ENCODE results near the gene NSG1. TPM values are rescaled to one million over a fixed set of nuclear protein-coding genes. Genes with fewer than 3 reads are reported as not detected.

The NSG1 gene
- total RNA-seq, 1 donor from 2014 or later = 71.9 TPM

DNA sequence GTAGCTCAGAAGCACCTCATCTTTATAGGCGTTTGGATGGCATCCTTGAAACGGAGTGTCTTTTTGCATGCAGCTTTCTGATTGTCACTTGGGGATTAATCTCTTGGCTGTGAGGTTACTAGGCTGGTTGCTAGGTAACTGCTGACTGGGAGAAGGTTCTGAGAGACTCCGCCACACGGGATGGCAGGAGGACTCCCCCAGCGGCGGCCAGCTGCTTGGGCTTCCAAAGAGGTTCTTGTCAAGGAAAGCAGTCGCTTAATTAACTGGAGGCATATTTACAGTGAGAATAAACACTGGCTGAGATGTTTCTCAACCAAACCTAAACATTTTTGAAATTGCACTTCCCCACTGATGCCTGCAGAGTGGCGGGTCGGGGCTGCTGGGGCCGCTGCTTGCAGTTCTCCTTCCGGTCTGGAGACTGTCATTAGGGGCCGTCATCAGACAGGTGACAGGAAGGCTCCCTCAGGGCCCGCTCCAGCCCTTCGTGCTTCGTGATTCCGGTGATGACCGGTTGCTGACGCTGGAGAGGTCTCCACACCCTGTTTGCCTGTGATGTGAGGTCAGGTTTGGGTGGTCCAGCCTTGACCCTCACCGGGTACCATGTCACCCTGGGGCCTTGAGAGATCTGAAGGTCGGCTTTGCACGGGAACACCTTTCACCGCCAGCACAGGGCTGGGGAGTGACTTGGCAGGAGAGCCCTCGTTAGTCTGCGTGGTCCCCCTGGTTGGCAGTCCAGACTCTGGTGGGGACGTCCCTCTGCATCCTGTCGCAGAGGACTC lies 9.1 kb downstream of the NSG1 start:
- H3K36me3 Mint-ChIP-seq = peaks cover 25% of the 10 kb centered on the region
- TF ChIP-seq, protein P1, sequence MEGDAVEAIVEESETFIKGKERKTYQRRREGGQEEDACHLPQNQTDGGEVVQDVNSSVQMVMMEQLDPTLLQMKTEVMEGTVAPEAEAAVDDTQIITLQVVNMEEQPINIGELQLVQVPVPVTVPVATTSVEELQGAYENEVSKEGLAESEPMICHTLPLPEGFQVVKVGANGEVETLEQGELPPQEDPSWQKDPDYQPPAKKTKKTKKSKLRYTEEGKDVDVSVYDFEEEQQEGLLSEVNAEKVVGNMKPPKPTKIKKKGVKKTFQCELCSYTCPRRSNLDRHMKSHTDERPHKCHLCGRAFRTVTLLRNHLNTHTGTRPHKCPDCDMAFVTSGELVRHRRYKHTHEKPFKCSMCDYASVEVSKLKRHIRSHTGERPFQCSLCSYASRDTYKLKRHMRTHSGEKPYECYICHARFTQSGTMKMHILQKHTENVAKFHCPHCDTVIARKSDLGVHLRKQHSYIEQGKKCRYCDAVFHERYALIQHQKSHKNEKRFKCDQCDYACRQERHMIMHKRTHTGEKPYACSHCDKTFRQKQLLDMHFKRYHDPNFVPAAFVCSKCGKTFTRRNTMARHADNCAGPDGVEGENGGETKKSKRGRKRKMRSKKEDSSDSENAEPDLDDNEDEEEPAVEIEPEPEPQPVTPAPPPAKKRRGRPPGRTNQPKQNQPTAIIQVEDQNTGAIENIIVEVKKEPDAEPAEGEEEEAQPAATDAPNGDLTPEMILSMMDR (conservative IDR thresholded peaks at IDR 0.05) = peak; percentile 49
- DNase-seq (ENCODE audit: extremely low spot score, unreplicated experiment) = no peak
- peaks cover 13% of the 10 kb centered on the region for H3K4me1 Mint-ChIP-seq (ENCODE audit: unreplicated experiment)
- peak overlapping the region; percentile 4 for H3K27ac Mint-ChIP-seq
- H3K4me3 Mint-ChIP-seq = peak overlapping the region; percentile 5
- H3K27me3 Mint-ChIP-seq = no peaks in the 10 kb centered on the region
- no peaks in the 10 kb centered on the region for H3K9me3 Mint-ChIP-seq

DNA sequence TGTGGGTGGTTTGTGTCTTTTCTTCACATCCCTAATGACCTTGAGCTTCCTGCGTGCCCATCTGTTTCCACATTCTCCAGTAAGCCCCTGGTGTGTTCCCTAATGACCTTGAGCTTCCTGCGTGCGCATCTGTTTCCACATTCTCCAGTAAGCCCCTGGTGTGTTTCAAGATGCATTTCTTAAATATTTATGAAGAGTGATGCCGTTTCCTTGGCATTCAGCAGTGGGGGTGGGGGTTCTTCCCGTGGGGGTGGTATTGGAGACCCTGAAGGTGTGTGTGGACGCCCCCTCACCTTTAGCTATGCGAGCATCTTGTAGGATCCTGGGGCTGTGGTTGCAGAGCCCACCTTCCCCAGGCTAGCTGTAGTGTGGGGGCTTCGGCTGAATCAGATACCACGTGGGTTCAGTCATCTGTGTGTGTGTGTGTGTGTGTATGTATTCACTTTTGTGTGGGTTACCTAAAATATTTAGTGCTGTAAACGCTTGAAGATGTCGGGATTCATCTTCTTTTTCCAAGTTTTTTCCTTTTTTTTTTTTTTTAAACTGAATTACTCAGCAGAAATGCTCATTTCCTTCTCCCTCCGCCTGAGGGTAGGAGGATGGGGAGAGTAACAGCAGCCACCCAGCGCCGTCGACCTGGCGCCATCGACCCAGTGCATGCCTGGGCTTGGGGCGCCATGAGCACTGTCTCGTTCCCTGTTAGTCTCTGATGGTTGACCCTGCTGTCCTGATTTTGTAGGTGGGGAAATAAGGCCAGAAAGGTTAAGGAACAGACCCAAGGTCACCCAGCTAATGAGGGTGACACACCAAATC lies 9.9 kb downstream of the NSG1 start:
- Mint-ChIP-seq H3K9me3 (no peaks in the 10 kb centered on the region), H3K27me3 (no peaks in the 10 kb centered on the region)

DNA sequence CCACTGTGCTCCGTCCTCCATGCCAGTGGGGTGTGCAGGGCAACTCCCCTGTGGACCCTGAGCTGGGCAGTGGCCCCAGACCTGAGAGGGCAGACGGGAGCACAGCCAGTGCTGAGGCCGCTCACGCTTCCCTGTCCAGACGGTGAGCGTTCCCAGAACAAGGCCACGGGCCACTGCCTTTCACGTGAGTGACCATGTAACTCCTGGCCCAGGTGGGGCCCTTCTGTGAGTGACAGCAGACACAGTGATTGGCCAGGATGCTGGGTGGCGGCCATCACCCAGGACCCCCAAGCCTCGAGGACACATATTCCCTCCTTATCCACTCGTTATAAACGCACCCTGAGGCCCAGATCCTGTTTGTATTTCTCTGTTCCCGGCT lies 10.5 kb downstream of the NSG1 start:
- Mint-ChIP-seq H3K36me3 (peaks cover 25% of the 10 kb centered on the region), H3K27ac (no peak overlapping the region), H3K4me3 (no peak overlapping the region), H3K9me3 (no peaks in the 10 kb centered on the region), H3K4me1 (ENCODE audit: unreplicated experiment) (peaks cover 13% of the 10 kb centered on the region), H3K27me3 (no peaks in the 10 kb centered on the region)
- DNase-seq (ENCODE audit: extremely low spot score, unreplicated experiment) = no peak
- TF ChIP-seq, protein P1 (conservative IDR thresholded peaks at IDR 0.05) = no peak

More for the DNA sequence above, 9.9 kb downstream of the NSG1 start:
- peaks cover 13% of the 10 kb centered on the region for H3K4me1 Mint-ChIP-seq (ENCODE audit: unreplicated experiment)
- H3K4me3 Mint-ChIP-seq = no peak overlapping the region
- H3K27ac Mint-ChIP-seq = no peak overlapping the region
- TF ChIP-seq, protein P1 (conservative IDR thresholded peaks at IDR 0.05) = no peak
- H3K36me3 Mint-ChIP-seq = peaks cover 25% of the 10 kb centered on the region
- no peak for DNase-seq (ENCODE audit: extremely low spot score, unreplicated experiment)

DNA sequence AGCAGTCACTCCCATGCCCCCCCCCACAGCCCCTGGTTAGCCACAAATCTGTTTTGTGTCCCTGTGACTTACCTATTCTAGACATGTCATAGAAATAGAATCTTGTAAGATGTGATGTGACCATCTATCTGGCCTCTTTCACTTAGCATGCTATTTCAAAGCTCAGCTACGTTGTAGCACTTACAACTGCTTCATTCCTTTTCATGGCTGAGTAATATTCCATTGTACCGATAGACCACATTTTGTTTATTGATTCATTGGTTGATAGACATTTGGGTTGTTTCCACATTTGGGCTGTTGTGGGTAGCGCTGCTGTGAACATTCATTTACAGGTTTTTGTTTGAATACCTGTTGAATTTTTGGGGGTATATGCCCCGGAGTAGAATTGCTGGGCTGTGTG lies 11.5 kb downstream of the NSG1 start:
- Mint-ChIP-seq H3K27ac (no peak overlapping the region), H3K4me3 (no peak overlapping the region), H3K27me3 (no peaks in the 10 kb centered on the region), H3K4me1 (ENCODE audit: unreplicated experiment) (peaks cover 13% of the 10 kb centered on the region), H3K36me3 (peaks cover 25% of the 10 kb centered on the region), H3K9me3 (no peaks in the 10 kb centered on the region)
- TF ChIP-seq, protein P1 (conservative IDR thresholded peaks at IDR 0.05) = no peak
- DNase-seq (ENCODE audit: extremely low spot score, unreplicated experiment) = no peak

DNA sequence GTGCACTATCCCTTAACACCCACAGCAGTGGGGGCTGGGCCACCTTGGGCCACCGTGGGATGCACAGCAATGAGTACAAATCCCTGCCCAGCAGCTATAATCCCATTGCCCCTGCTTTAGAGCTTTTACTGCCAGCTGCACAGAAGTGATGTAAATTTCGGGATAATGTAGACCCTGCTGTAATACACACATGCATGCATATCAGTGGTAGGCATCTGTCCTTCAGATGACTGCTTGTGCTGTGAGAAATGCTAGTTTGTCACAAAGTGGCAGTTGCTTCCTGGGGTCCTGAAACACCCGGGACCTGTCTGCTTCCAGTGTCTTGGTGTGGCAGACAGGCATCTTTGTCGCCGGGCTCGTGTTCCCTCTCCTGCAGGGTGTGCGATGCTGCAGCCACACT lies 14.1 kb downstream of the NSG1 start:
- Mint-ChIP-seq H3K4me1 (ENCODE audit: unreplicated experiment) (peaks cover 6% of the 10 kb centered on the region), H3K27ac (no peak overlapping the region), H3K9me3 (no peaks in the 10 kb centered on the region), H3K4me3 (no peak overlapping the region), H3K27me3 (no peaks in the 10 kb centered on the region), H3K36me3 (peaks cover 12% of the 10 kb centered on the region)
- DNase-seq (ENCODE audit: extremely low spot score, unreplicated experiment) = no peak
- TF ChIP-seq, protein P1 (conservative IDR thresholded peaks at IDR 0.05) = no peak
